HepG2 (cell line): Measurements from ENCODE around the gene CARMIL3. TPM values are rescaled to one million over a fixed set of nuclear protein-coding genes. Genes with fewer than 3 reads are reported as not detected.

ENCODE experiments used
- FOXO4 ChIP-seq: sonication (generic); formaldehyde crosslinking; conservative IDR thresholded peaks from 2 replicates; pipeline ENCODE4 v1.8.1; 2023; ENCODE audit warnings: missing genetic modification reagents
- NFE2L2 ChIP-seq: fragments of 150-350 bp; IDR thresholded peaks from 2 replicates; pipeline ENCODE4 v1.6.1; 2014; ENCODE audit warnings: low read length
- NFYB ChIP-seq: sonication (generic); formaldehyde crosslinking; IDR thresholded peaks from 2 replicates; pipeline ENCODE4 v1.4.0; 2020; ENCODE audit warnings: missing genetic modification reagents
- PTBP1 ChIP-seq: fragments of 200-400 bp; formaldehyde crosslinking; IDR thresholded peaks from 2 replicates; pipeline ENCODE4 v1.6.1; 2018; ENCODE audit warnings: low read length, low read depth; ENCODE audit not compliant: poor library complexity, severe bottlenecking
- SAFB2 ChIP-seq: sonication (generic); formaldehyde crosslinking; IDR thresholded peaks from 2 replicates; pipeline ENCODE4 v1.5.1; 2020; ENCODE audit warnings: missing genetic modification reagents, low read depth, mild to moderate bottlenecking, borderline replicate concordance
- SMARCE1 ChIP-seq: fragments of 450-650 bp; IDR thresholded peaks from 2 replicates; pipeline ENCODE4 v1.6.1; 2017; ENCODE audit warnings: borderline replicate concordance
- SMC3 ChIP-seq: IDR thresholded peaks from 2 replicates; pipeline ENCODE4 v1.6.1; 2011; ENCODE audit warnings: low read length, improper control_type of control experiment
- SRY ChIP-seq: sonication (generic); formaldehyde crosslinking; IDR thresholded peaks from 2 replicates; pipeline ENCODE4 v1.8.0; 2022; ENCODE audit warnings: mild to moderate bottlenecking, missing genetic modification reagents
- SUZ12 ChIP-seq: fragments of 150-350 bp; IDR thresholded peaks from 2 replicates; pipeline ENCODE4 v1.6.1; 2014; ENCODE audit warnings: low read depth, low read length
- TIGD3 ChIP-seq: sonication (generic); formaldehyde crosslinking; IDR thresholded peaks from 2 replicates; pipeline ENCODE4 v1.5.1; 2020; ENCODE audit warnings: mild to moderate bottlenecking, missing genetic modification reagents, borderline replicate concordance
- ZNF101 ChIP-seq: sonication (generic); formaldehyde crosslinking; IDR thresholded peaks from 2 replicates; pipeline ENCODE4 v1.4.0; 2020; ENCODE audit warnings: mild to moderate bottlenecking, low read depth, missing genetic modification reagents, borderline replicate concordance
- ZNF251 ChIP-seq: sonication (generic); formaldehyde crosslinking; IDR thresholded peaks from 2 replicates; pipeline ENCODE4 v1.9.0; 2021; ENCODE audit warnings: mild to moderate bottlenecking, missing genetic modification reagents
- ZNF34 ChIP-seq: sonication (generic); formaldehyde crosslinking; IDR thresholded peaks from 2 replicates; pipeline ENCODE4 v1.4.0; 2020; ENCODE audit warnings: mild to moderate bottlenecking, missing genetic modification reagents, borderline replicate concordance
- ZNF468 ChIP-seq: sonication (generic); formaldehyde crosslinking; IDR thresholded peaks from 2 replicates; pipeline ENCODE4 v1.8.0; 2022; ENCODE audit warnings: mild to moderate bottlenecking, moderate library complexity, missing genetic modification reagents
- ZNF549 ChIP-seq: sonication (generic); formaldehyde crosslinking; IDR thresholded peaks from 2 replicates; pipeline ENCODE4 v1.5.0; 2020; ENCODE audit warnings: missing genetic modification reagents
- ZNF564 ChIP-seq: sonication (generic); formaldehyde crosslinking; IDR thresholded peaks from 2 replicates; pipeline ENCODE4 v1.8.1; 2023; ENCODE audit warnings: mild to moderate bottlenecking, missing genetic modification reagents
- ZNF574 ChIP-seq: sonication (generic); formaldehyde crosslinking; IDR thresholded peaks from 2 replicates; pipeline ENCODE4 v1.4.0; 2020; ENCODE audit warnings: missing genetic modification reagents
- ZNF770 ChIP-seq: sonication (generic); formaldehyde crosslinking; IDR thresholded peaks from 2 replicates; pipeline ENCODE4 v1.5.0; 2020; ENCODE audit warnings: mild to moderate bottlenecking, missing genetic modification reagents
- polyA plus RNA-seq, 8 experiments: library from polyadenylated mRNA; depleted of rRNA in 3 of 8; stranded (reverse) in 7 of 8; unstranded in 1 of 8; fragments of >200 nt; fragmentation: Illumina TruSeq in 4 of 8; extraction: Trizol in 4 of 8; gene quantifications; 2 replicates each; pipeline versions ENCODE4 v1.2.1 to v1.2.3, GENCODE V29; 2011 to 2016; ENCODE audit warnings: low read depth in 4 of 8, missing spikeins in 1 of 8, mixed read lengths in 1 of 8; ENCODE audit not compliant: insufficient read depth in 1 of 8
- total RNA-seq, 5 experiments: library from RNA; depleted of rRNA; stranded (reverse); fragments of >200 nt; fragmentation: Illumina TruSeq; extraction: Trizol; gene quantifications; 2 replicates each; pipeline ENCODE4 v1.2.3, GENCODE V29; 2016; ENCODE audit warnings: low read depth in 1 of 5

Gene CARMIL3
- total and polyA plus RNA-seq, 2 of the 13 experiments (the other 11 are each of a cell fraction or from before 2014, with no cell fraction given) = 0.27 to 0.55 TPM

- TF ChIP-seq ZNF101 (CRISPR knock-in tag) (no peak; the same call in none of the 2 replicates), TIGD3 (CRISPR knock-in tag) (no peak), SRY (CRISPR knock-in tag) (peak; percentile 50), SAFB2 (CRISPR knock-in tag) (peak; percentile 80; the same call in 1 of the 2 replicates), SMARCE1 (no peak), PTBP1 (no peak), ZNF34 (CRISPR knock-in tag) (no peak), ZNF770 (peak; percentile 35; the same call in 1 of the 2 replicates), ZNF468 (CRISPR knock-in tag) (peak; percentile 80; the same call in 1 of the 2 replicates), FOXO4 (CRISPR knock-in tag) (no peak), NFYB (CRISPR knock-in tag) (peak; percentile 36; the same call in 1 of the 2 replicates), SMC3 (no peak), SUZ12 (no peak), ZNF549 (0 out of 2 replicates have a peak, but pooled peaks have one; percentile 28), ZNF251 (no peak; the same call in 1 of the 2 replicates), ZNF574 (peak; percentile 82), NFE2L2 (no peak), ZNF564 (CRISPR knock-in tag) (peak; percentile 83; the same call in 1 of the 2 replicates)
These were observed at the start of gene CARMIL3 (continued) for GRCh38 chr14:24051789-24052655.
